Pancreas (tissue), 10 donors: ENCODE results near the gene OCA2. TPM values are rescaled to one million over a fixed set of nuclear protein-coding genes. Genes with fewer than 3 reads are reported as not detected.
"Not testable (repeated sequence)": the region's sequence is repeated elsewhere in the genome, so short reads cannot be mapped to it uniquely, and the experiment has no call there.

Source experiments
- ATAC-seq, 4 donors: fragments of 200-7000 bp; cut with Tn5 transposase; one replicate each; pipeline versions ENCODE4 v1.8.0 to v1.9.1; 2020; ENCODE audit warnings: mild to moderate bottlenecking in 4 of 4, moderate library complexity in 4 of 4
- DNase-seq, 6 donors: peaks; one replicate each; pipeline ENCODE4 v3.0.0-alpha.2; 2020
- FAIRE-seq: peaks from 2 replicates; lab custom pipeline; 2012; peaks lifted over from hg19 to GRCh38; lab: Jason Lieb, UNC
- H3K27ac ChIP-seq, 4 donors: fragments of 200-600 bp; sonication (generic); 1 replicate in 3 of 4; 2 replicates in 1 of 4; pipeline versions ENCODE4 v1.5.0 to v1.8.0; 2020
- H3K27me3 ChIP-seq, 4 donors: fragments of 200-600 bp; one replicate each; pipeline ENCODE4 v1.8.0; 2021
- H3K36me3 ChIP-seq, 3 donors: fragments of 200-600 bp; sonication (generic) in 1 of 3; one replicate each; pipeline versions ENCODE4 v1.5.0 to v1.8.0; 2020 to 2021
- H3K4me1 ChIP-seq, 3 donors: fragments of 200-600 bp; one replicate each; pipeline ENCODE4 v1.8.0; 2021
- H3K4me3 ChIP-seq, 4 donors: fragments of 200-600 bp; sonication (generic) in 2 of 4; one replicate each; pipeline versions ENCODE4 v1.5.0 to v1.8.0; 2020 to 2021
- H3K9me3 ChIP-seq, 4 donors: fragments of 200-600 bp; one replicate each; pipeline ENCODE4 v1.8.0; 2021
- CTCF ChIP-seq, 4 donors: fragments of 200-600 bp; sonication (generic) in 3 of 4; IDR thresholded peaks; one replicate each; pipeline versions ENCODE4 v1.5.0 to v1.8.0; 2021; ENCODE audit warnings: antibody characterized with exemption in 4 of 4
- WGBS, 2 donors: extraction: QIAGEN DNeasy Blood & Tissue Kit; methylation state at CpG; one replicate each; pipeline ENCODE4 v1.1.7; 2013; 5-methylcytosine and 5-hydroxymethylcytosine counted together
- intact Hi-C, 3 donors: fragments of 100-400 bp; cut with DNase I; formaldehyde crosslinking; loops; one replicate each; pipeline versions ENCODE4 v1.11.1 to v1.14.2; 2022
- polyA plus RNA-seq, 2 donors: library from polyadenylated mRNA; stranded (reverse); fragments of 200-250 nt; gene quantifications; one replicate each; pipeline ENCODE4 v1.2.3, GENCODE V29; 2013
- total RNA-seq, 6 donors: library from RNA; stranded (reverse); fragmentation: NEBNext Ultra II Directional in 4 of 6; extraction: Animal tissue kit (Norgen Biotek cat#: 25700) in 4 of 6; gene quantifications; one replicate each; pipeline versions ENCODE4 v1.2.1 to v1.2.4, GENCODE V29; 2021 to 2023
- donor health status: healthy with polysubstance abuse.
- donor health status: DM: no; HTN: no; CAD: no; lungs with moderate emphysema.
- donor health status: DM: no; HTN: no; CAD: no.
- donor health status: control.
- donor health status: control.
- donor health status: Bipolar disorder and iron deficiency.
- donor health status: DM: yes; HTN: yes; CAD: no.
- donor health status: DM: no; HTN: no; CAD: no.
- donor health status: DM: no; HTN: no; CAD: no.
- donor health status: DM: yes; HTN: yes; CAD: no.

OCA2 gene
- total and polyA plus RNA-seq, 8 donors = 0.12 to 0.31 (median 0.18) TPM; not detected in 4

- DNase-seq (no peak), FAIRE-seq (no peak), ATAC-seq (no peak)
- Histone ChIP-seq H3K9me3 (no peaks in the 10 kb centered on the region), H3K27me3 (no peaks in the 10 kb centered on the region), H3K36me3 (no peaks in the 10 kb centered on the region), H3K27ac (no peak overlapping the region), H3K4me3 (no peak overlapping the region), H3K4me1 (no peaks in the 10 kb centered on the region)
- TF ChIP-seq CTCF (IDR thresholded peaks at IDR 0.05) = no peak
- 69 to 75% methylated on average over 11 of the region's 11 CpGs for WGBS, 2 donors
- intact Hi-C loops = no loop called here
Observed at GRCh38 chr15:27714675-27715074, 384.4 kb downstream of the OCA2 start.

GRCh38 chr15:27713850-27714249 lies 385.3 kb downstream of the OCA2 start:
- 73 to 78% methylated on average over 9 of the region's 9 CpGs for WGBS, 2 donors
- H3K4me1 ChIP-seq, ATAC-seq, intact Hi-C loops, FAIRE-seq, H3K27me3 ChIP-seq, H3K27ac ChIP-seq, H3K36me3 ChIP-seq, H3K9me3 ChIP-seq, DNase-seq, H3K4me3 ChIP-seq: not testable (repeated sequence)

GRCh38 chr15:27707257-27707656 lies 391.9 kb downstream of the OCA2 start:
- 65 to 67% methylated on average over 2 of the region's 2 CpGs for WGBS, 2 donors
- intact Hi-C loops = no loop called here
- Histone ChIP-seq H3K27ac (no peak overlapping the region), H3K9me3 (no peaks in the 10 kb centered on the region), H3K36me3 (no peaks in the 10 kb centered on the region), H3K4me1 (no peaks in the 10 kb centered on the region), H3K27me3 (no peaks in the 10 kb centered on the region), H3K4me3 (no peak overlapping the region)
- no peak for ATAC-seq
- TF ChIP-seq CTCF (IDR thresholded peaks at IDR 0.05) = no peak
- no peak for DNase-seq
- no peak for FAIRE-seq

GRCh38 chr15:27706300-27706699 lies 392.8 kb downstream of the OCA2 start:
- H3K27me3 ChIP-seq = peaks cover 0 to 3% (median 0%) of the 10 kb centered on the region in 4 donors
- no peak for TF ChIP-seq CTCF (IDR thresholded peaks at IDR 0.05)
- no peak for FAIRE-seq
- intact Hi-C loops = no loop called here
- no peaks in the 10 kb centered on the region for H3K9me3 ChIP-seq
- H3K4me1 ChIP-seq = no peaks in the 10 kb centered on the region
- no peak for ATAC-seq
- H3K36me3 ChIP-seq = no peaks in the 10 kb centered on the region
- no peak overlapping the region for H3K27ac ChIP-seq
- no peak for DNase-seq
- 68 to 81% methylated on average over 5 of the region's 5 CpGs for WGBS, 2 donors
- H3K4me3 ChIP-seq = no peak overlapping the region

GRCh38 chr15:27705056-27705455 lies 394.1 kb downstream of the OCA2 start:
- Histone ChIP-seq H3K36me3 (no peaks in the 10 kb centered on the region), H3K27ac (no peak overlapping the region), H3K4me3 (no peak overlapping the region), H3K9me3 (no peaks in the 10 kb centered on the region), H3K4me1 (no peaks in the 10 kb centered on the region), H3K27me3 (peaks cover 0 to 4% (median 0%) of the 10 kb centered on the region in 4 donors)
- ATAC-seq = no peak
- no peak for DNase-seq
- intact Hi-C loops = no loop called here
- WGBS, 2 donors = 47 to 59% methylated on average over 5 of the region's 5 CpGs
- no peak for FAIRE-seq
- TF ChIP-seq CTCF (IDR thresholded peaks at IDR 0.05) = no peak

Other genes with a start within 250 kb of the OCA2 start
- gene HERC2, start 222.9 kb upstream of the OCA2 start, total RNA-seq = 10 to 100 TPM; 23.7 to 38.7 (median 26.4) TPM
- 10 to 100 TPM; 24.0 to 30.5 TPM for gene HERC2, start 222.9 kb upstream of the OCA2 start, polyA plus RNA-seq